B cell (primary cell): Measurements from ENCODE around the gene ZFPM1. TPM values are rescaled to one million over a fixed set of nuclear protein-coding genes. Genes with fewer than 3 reads are reported as not detected.
A peak's percentile ranks its signal among the peaks of the same experiment; 100 is the strongest.

ENCODE experiments used
- ATAC-seq: fragments of 200-7000 bp; cut with Tn5 transposase; one replicate; pipeline ENCODE4 v1.10.0; 2021; ENCODE audit warnings: low read depth, mild to moderate bottlenecking, moderate number of reproducible peaks, moderate library complexity
- CTCF ChIA-PET: fragments of 350-600 bp; sonication (Branson Sonifier 250); formaldehyde crosslinking; loops from one replicate; lab custom pipeline; 2021; ENCODE audit warnings: antibody characterized with exemption, inconsistent platforms; lab: Charles Lee
- POLR2A ChIA-PET: fragments of 350-600 bp; sonication (Branson Sonifier 250); formaldehyde crosslinking; loops from one replicate; lab custom pipeline; 2021; ENCODE audit warnings: antibody characterized with exemption; lab: Charles Lee
- DNase-seq: peaks from one replicate; pipeline ENCODE4 v3.0.0; 2013
- H2AFZ ChIP-seq: 2 replicates; pipeline ENCODE4 v1.6.1; 2012; ENCODE audit warnings: mild to moderate bottlenecking, low read depth, low read length; ENCODE audit not compliant: insufficient read depth, poor library complexity, severe bottlenecking
- H3K27ac ChIP-seq, 2 donors: 1 replicate in 1 of 2; 2 replicates in 1 of 2; pipeline ENCODE4 v1.5.1; 2012 to 2013; ENCODE audit warnings: low read length in 2 of 2, mild to moderate bottlenecking in 2 of 2, moderate library complexity in 1 of 2
- H3K27me3 ChIP-seq, 4 experiments: fragments of 200-600 bp in 1 of 4; sonication (generic) in 1 of 4; replicated peaks in 1 of 4; 1 replicate in 2 of 4; 2 replicates in 2 of 4; pipeline versions ENCODE4 v1.6.1 to v1.7.0; 2013 to 2016; ENCODE audit warnings: low read length in 3 of 4, mild to moderate bottlenecking in 2 of 4, mixed read lengths in 1 of 4, moderate library complexity in 1 of 4; ENCODE audit not compliant: insufficient read depth in 4 of 4, control insufficient read depth in 3 of 4; ENCODE audit errors: control extremely low read depth in 1 of 4
- H3K36me3 ChIP-seq, 2 experiments: replicated peaks in 1 of 2; 1 replicate in 1 of 2; 2 replicates in 1 of 2; pipeline versions ENCODE4 v1.6.1 to v1.7.1; 2013; ENCODE audit warnings: low read length in 1 of 2; ENCODE audit not compliant: insufficient read depth in 2 of 2, control insufficient read depth in 1 of 2; ENCODE audit errors: control extremely low read depth in 1 of 2, extremely low read depth in 1 of 2
- H3K4me1 ChIP-seq, 2 donors: fragments of 200-600 bp in 1 of 2; sonication (generic) in 1 of 2; 1 replicate in 1 of 2; 2 replicates in 1 of 2; pipeline versions ENCODE4 v1.5.1 to v1.6.1; 2013 to 2017; ENCODE audit warnings: low read length in 2 of 2; ENCODE audit not compliant: control insufficient read depth in 2 of 2, insufficient read depth in 2 of 2
- H3K4me2 ChIP-seq: replicated peaks from 2 replicates; pipeline ENCODE3; 2012; ENCODE audit warnings: mild to moderate bottlenecking, low read depth, low read length; ENCODE audit not compliant: poor library complexity, severe bottlenecking
- H3K4me3 ChIP-seq, 5 experiments: fragments of 200-600 bp in 1 of 5; sonication (generic) in 1 of 5; 1 replicate in 3 of 5; 2 replicates in 2 of 5; pipeline versions ENCODE4 v1.5.1 to v1.7.0; 2011 to 2016; ENCODE audit warnings: low read length in 4 of 5, mild to moderate bottlenecking in 4 of 5, low read depth in 2 of 5, control low read depth in 1 of 5, moderate library complexity in 1 of 5; ENCODE audit not compliant: insufficient read depth in 1 of 5; ENCODE audit errors: control extremely low read depth in 1 of 5, extremely low read depth in 1 of 5
- H3K79me2 ChIP-seq: fragments of 200-600 bp; sonication (generic); one replicate; pipeline ENCODE4 v1.6.0; 2016; ENCODE audit warnings: low read length; ENCODE audit not compliant: control insufficient read depth, insufficient read depth
- H3K9ac ChIP-seq: fragments of 200-600 bp; sonication (generic); 2 replicates; pipeline ENCODE4 v1.6.1; 2017; ENCODE audit warnings: mild to moderate bottlenecking, low read length, moderate library complexity
- H3K9me3 ChIP-seq, 3 donors: one replicate each; pipeline versions ENCODE4 v1.6.1 to v1.7.1; 2013; ENCODE audit warnings: low read length in 2 of 3; ENCODE audit not compliant: control insufficient read depth in 2 of 3, insufficient read depth in 1 of 3; ENCODE audit errors: control extremely low read depth in 1 of 3
- H4K20me1 ChIP-seq: 2 replicates; pipeline ENCODE4 v1.6.0; 2012; ENCODE audit warnings: mild to moderate bottlenecking, low read length; ENCODE audit not compliant: insufficient read depth, control insufficient read depth, poor library complexity, severe bottlenecking
- H3K27ac Mint-ChIP-seq: one replicate; pipeline ENCODE4 v1.8.0; 2021; ENCODE audit warnings: mixed read lengths
- H3K27me3 Mint-ChIP-seq: one replicate; pipeline ENCODE4 v1.8.0; 2021; ENCODE audit warnings: mixed read lengths
- H3K4me1 Mint-ChIP-seq: one replicate; pipeline ENCODE4 v1.8.0; 2021; ENCODE audit warnings: mixed read lengths
- H3K4me3 Mint-ChIP-seq: one replicate; pipeline ENCODE4 v1.8.0; 2021; ENCODE audit warnings: mixed read lengths
- H3K9me3 Mint-ChIP-seq: one replicate; pipeline ENCODE4 v1.8.0; 2022; ENCODE audit warnings: mixed read lengths; ENCODE audit not compliant: insufficient read depth
- CTCF ChIP-seq: fragments of 200-600 bp; IDR thresholded peaks from one replicate; pipeline ENCODE4 v1.8.0; 2022; ENCODE audit warnings: antibody characterized with exemption, mild to moderate bottlenecking
- EZH2 ChIP-seq: IDR thresholded peaks from 2 replicates; pipeline ENCODE4 v1.6.1; 2012; ENCODE audit warnings: borderline replicate concordance, low read depth, mild to moderate bottlenecking, moderate library complexity, low read length; ENCODE audit not compliant: insufficient read depth, poor library complexity, severe bottlenecking
- WGBS: methylation state at CpG from one replicate; pipeline ENCODE4 v1.1.5; 2013; ENCODE audit warnings: missing lambda C conversion rate; ENCODE audit not compliant: insufficient coverage; 5-methylcytosine and 5-hydroxymethylcytosine counted together
- intact Hi-C: fragments of 100-400 bp; cut with micrococcal nuclease; formaldehyde crosslinking; loops from one replicate; pipeline ENCODE4 v1.10.0; 2022
- polyA plus RNA-seq: library from polyadenylated mRNA; depleted of rRNA; stranded (reverse); fragments of >200 nt; gene quantifications from 2 replicates; pipeline ENCODE4 v1.2.3, GENCODE V29; 2012
- total RNA-seq, 2 donors: library from RNA; stranded (reverse); fragments of 120-200 nt in 1 of 2; gene quantifications; 1 replicate in 1 of 2; 2 replicates in 1 of 2; pipeline versions ENCODE4 v1.2.3 to v1.2.4, GENCODE V29; 2013 to 2022

The ZFPM1 gene
- total and polyA plus RNA-seq, 2 donors (not counting 1 experiment from before 2014, with no cell fraction given), result 4.3 to 34.6 TPM

GRCh38 chr16:88447881-88448280, 5.2 kb upstream of the ZFPM1 start:
- H3K79me2 ChIP-seq, result no peaks in the 10 kb centered on the region
- no peaks in the 10 kb centered on the region for H3K27me3 ChIP-seq
- CTCF ChIA-PET, result no interaction called here
- DNase-seq, result no peak
- no peaks in the 10 kb centered on the region for H4K20me1 ChIP-seq
- no peaks in the 10 kb centered on the region for H3K9me3 Mint-ChIP-seq
- no peak for ATAC-seq
- peak overlapping the region; percentile 61 for H3K4me2 ChIP-seq
- no peak overlapping the region for H3K27ac ChIP-seq
- 94% methylated on average over 5 of the region's 5 CpGs for WGBS
- H3K4me3 ChIP-seq, result no peak overlapping the region
- H3K36me3 ChIP-seq, result no peaks in the 10 kb centered on the region
- H2AFZ ChIP-seq, result peak overlapping the region; percentile 36
- no peak overlapping the region for H3K9ac ChIP-seq
- peak overlapping the region; percentile 59 for H3K27ac Mint-ChIP-seq
- H3K4me1 Mint-ChIP-seq, result peaks cover 40% of the 10 kb centered on the region
- POLR2A ChIA-PET, result interaction anchor here (0.6 kb wide), 2 partner anchors 17 to 54 kb away, joined by 3 read pairs; no protein-coding TSS in a partner anchor
- no peak overlapping the region for H3K4me3 Mint-ChIP-seq
- H3K27me3 Mint-ChIP-seq, result no peaks in the 10 kb centered on the region
- H3K4me1 ChIP-seq, result peaks cover 32 to 38% of the 10 kb centered on the region in 2 donors
- peaks cover 0 to 10% (median 0%) of the 10 kb centered on the region in 3 donors for H3K9me3 ChIP-seq
- intact Hi-C loops, result no loop called here
- no peak for TF ChIP-seq EZH2
- no peak for TF ChIP-seq CTCF

GRCh38 chr16:88448461-88449266, 4.4 kb upstream of the ZFPM1 start:
- peak overlapping the region; percentile 36 for H2AFZ ChIP-seq
- peak; percentile 60 for DNase-seq
- CTCF ChIA-PET, result interaction anchor here (0.9 to 1.2 kb wide), 3 partner anchors 13 to 466 kb away, joined by 3 read pairs; no protein-coding TSS in a partner anchor

More at GRCh38 chr16:88448461-88449266, 4.4 kb upstream of the ZFPM1 start:
- Histone ChIP-seq H3K9me3 (peaks cover 0 to 10% (median 0%) of the 10 kb centered on the region in 3 donors), H3K4me3 (peak overlapping the region in 2 of 5 experiments; percentile 6 to 29), H3K4me1 (peaks cover 27 to 32% of the 10 kb centered on the region in 2 donors), H3K79me2 (peaks cover under 1% of the 10 kb centered on the region), H4K20me1 (no peaks in the 10 kb centered on the region), H3K27ac (no peak overlapping the region), H3K9ac (peak overlapping the region; percentile 12), H3K36me3 (no peaks in the 10 kb centered on the region), H3K27me3 (no peaks in the 10 kb centered on the region), H3K4me2 (peak overlapping the region; percentile 61)
- peaks cover 36% of the 10 kb centered on the region for H3K4me1 Mint-ChIP-seq
- peak overlapping the region; percentile 78 for H3K27ac Mint-ChIP-seq
- TF ChIP-seq EZH2, result no peak
- TF ChIP-seq CTCF, result no peak
- no peaks in the 10 kb centered on the region for H3K9me3 Mint-ChIP-seq
- intact Hi-C loops, result no loop called here
- POLR2A ChIA-PET, result interaction anchor here (0.6 kb wide), 3 partner anchors 18 to 791 kb away, joined by 3 read pairs; no protein-coding TSS in a partner anchor
- H3K4me3 Mint-ChIP-seq, result peak overlapping the region; percentile 73
- ATAC-seq, result no peak
- 31% methylated on average over 25 of the region's 26 CpGs for WGBS
- no peaks in the 10 kb centered on the region for H3K27me3 Mint-ChIP-seq
